Measurements from ENCODE around the gene SELENOV.

DNA sequence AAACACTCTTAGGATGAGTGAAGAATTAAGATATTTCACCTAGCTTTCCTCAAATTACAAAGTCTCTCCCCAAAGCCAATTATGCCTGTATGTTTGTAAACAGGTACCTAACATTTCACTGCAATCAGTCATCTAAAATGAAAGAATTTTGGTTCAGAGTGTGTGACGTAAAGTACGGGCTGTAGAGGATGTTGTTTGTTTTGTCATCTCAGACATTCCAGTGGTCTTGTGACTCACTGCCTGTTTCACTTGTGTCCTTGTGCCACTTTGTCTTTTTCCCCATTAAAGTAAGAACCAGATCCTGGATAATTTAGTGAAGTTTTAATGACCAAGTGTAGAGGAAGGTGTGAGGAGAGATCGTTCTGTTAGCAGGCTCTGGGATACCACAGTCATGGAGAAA lies 53.7 kb downstream of the SELENOV start:
- no peak for TF ChIP-seq POLR2AphosphoS5 (IDR thresholded peaks at IDR 0.05; ENCODE audit: low read depth, low read length)
- no peak for TF ChIP-seq CTCF (IDR thresholded peaks at IDR 0.05)
- TF ChIP-seq, protein P1, sequence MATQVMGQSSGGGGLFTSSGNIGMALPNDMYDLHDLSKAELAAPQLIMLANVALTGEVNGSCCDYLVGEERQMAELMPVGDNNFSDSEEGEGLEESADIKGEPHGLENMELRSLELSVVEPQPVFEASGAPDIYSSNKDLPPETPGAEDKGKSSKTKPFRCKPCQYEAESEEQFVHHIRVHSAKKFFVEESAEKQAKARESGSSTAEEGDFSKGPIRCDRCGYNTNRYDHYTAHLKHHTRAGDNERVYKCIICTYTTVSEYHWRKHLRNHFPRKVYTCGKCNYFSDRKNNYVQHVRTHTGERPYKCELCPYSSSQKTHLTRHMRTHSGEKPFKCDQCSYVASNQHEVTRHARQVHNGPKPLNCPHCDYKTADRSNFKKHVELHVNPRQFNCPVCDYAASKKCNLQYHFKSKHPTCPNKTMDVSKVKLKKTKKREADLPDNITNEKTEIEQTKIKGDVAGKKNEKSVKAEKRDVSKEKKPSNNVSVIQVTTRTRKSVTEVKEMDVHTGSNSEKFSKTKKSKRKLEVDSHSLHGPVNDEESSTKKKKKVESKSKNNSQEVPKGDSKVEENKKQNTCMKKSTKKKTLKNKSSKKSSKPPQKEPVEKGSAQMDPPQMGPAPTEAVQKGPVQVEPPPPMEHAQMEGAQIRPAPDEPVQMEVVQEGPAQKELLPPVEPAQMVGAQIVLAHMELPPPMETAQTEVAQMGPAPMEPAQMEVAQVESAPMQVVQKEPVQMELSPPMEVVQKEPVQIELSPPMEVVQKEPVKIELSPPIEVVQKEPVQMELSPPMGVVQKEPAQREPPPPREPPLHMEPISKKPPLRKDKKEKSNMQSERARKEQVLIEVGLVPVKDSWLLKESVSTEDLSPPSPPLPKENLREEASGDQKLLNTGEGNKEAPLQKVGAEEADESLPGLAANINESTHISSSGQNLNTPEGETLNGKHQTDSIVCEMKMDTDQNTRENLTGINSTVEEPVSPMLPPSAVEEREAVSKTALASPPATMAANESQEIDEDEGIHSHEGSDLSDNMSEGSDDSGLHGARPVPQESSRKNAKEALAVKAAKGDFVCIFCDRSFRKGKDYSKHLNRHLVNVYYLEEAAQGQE (IDR thresholded peaks at IDR 0.05; ENCODE audit: insufficient read depth in 1 of 2, low read depth in 2 of 2, low read length in 1 of 2), result no peak
- TF ChIP-seq TCF7L2 (IDR thresholded peaks at IDR 0.05; ENCODE audit: low read depth, low read length), result no peak
